IMR-90 (cell line): ENCODE results near the gene IGF1R. TPM values are rescaled to one million over a fixed set of nuclear protein-coding genes. Genes with fewer than 3 reads are reported as not detected.

ENCODE experiments used
- ATAC-seq: fragments of 200-7000 bp; cut with Tn5 transposase; 2 replicates; pipeline ENCODE4 v1.9.1; 2020; ENCODE audit warnings: low read depth, mild to moderate bottlenecking, moderate library complexity
- BruUV-seq: library from RNA; stranded (reverse); fragments of 400-500 nt; replicated peaks from 2 replicates; lab custom pipeline; 2021; lab: Mats Ljungman, UMichigan
- CTCF ChIA-PET: fragments of 300-600 bp; formaldehyde crosslinking; extraction: SDS; loops from one replicate; lab custom pipeline; 2021; ENCODE audit warnings: antibody characterized with exemption; lab: Yijun Ruan, JAX
- POLR2A ChIA-PET: fragments of 300-600 bp; sonication (Branson Sonifier 250); formaldehyde crosslinking; loops from one replicate; lab custom pipeline; 2022; ENCODE audit warnings: antibody characterized with exemption; ENCODE audit not compliant: unreplicated experiment; lab: Charles Lee
- DNase-seq: peaks from one replicate; pipeline ENCODE4 v3.0.0; 2013
- H2AFZ ChIP-seq: replicated peaks from 2 replicates; pipeline ENCODE3; 2013; ENCODE audit warnings: low read length, mild to moderate bottlenecking; ENCODE audit not compliant: poor library complexity
- H2AK5ac ChIP-seq: 2 replicates; pipeline ENCODE4 v1.6.1; 2013; ENCODE audit warnings: low read depth, low read length, inconsistent platforms
- H2AK9ac ChIP-seq: replicated peaks from 2 replicates; pipeline ENCODE3; 2013; ENCODE audit warnings: mild to moderate bottlenecking, low read depth, low read length, moderate library complexity; ENCODE audit not compliant: poor library complexity
- H2BK120ac ChIP-seq: 2 replicates; pipeline ENCODE4 v1.6.1; 2013; ENCODE audit warnings: low read depth, low read length, inconsistent platforms
- H2BK15ac ChIP-seq: 3 replicates; pipeline ENCODE4 v1.6.1; 2013; ENCODE audit warnings: low read depth, low read length, inconsistent platforms
- H2BK20ac ChIP-seq: 2 replicates; pipeline ENCODE4 v1.6.1; 2013; ENCODE audit warnings: low read depth, mild to moderate bottlenecking, inconsistent platforms, low read length, moderate library complexity
- H2BK5ac ChIP-seq: 2 replicates; pipeline ENCODE4 v1.6.1; 2013; ENCODE audit warnings: mild to moderate bottlenecking, low read depth, low read length, inconsistent platforms; ENCODE audit not compliant: poor library complexity, severe bottlenecking
- H3K14ac ChIP-seq: replicated peaks from 2 replicates; pipeline ENCODE4 v1.6.1; 2013; ENCODE audit warnings: low read depth, low read length, inconsistent platforms
- H3K18ac ChIP-seq: 2 replicates; pipeline ENCODE4 v1.6.1; 2013; ENCODE audit warnings: low read depth, low read length, control low read depth
- H3K23ac ChIP-seq: 2 replicates; pipeline ENCODE4 v1.6.1; 2013; ENCODE audit warnings: low read depth, low read length, inconsistent platforms
- H3K27ac ChIP-seq: 2 replicates; pipeline ENCODE4 v1.5.1; 2013; ENCODE audit warnings: mild to moderate bottlenecking, control low read depth, low read length; ENCODE audit not compliant: insufficient read depth
- H3K27me3 ChIP-seq: 2 replicates; pipeline ENCODE4 v1.6.1; 2013; ENCODE audit warnings: low read length; ENCODE audit not compliant: control insufficient read depth, insufficient read depth
- H3K36me3 ChIP-seq: 2 replicates; pipeline ENCODE4 v1.6.1; 2013; ENCODE audit warnings: low read length, mixed read lengths; ENCODE audit not compliant: control insufficient read depth, insufficient read depth
- H3K4ac ChIP-seq: 2 replicates; pipeline ENCODE4 v1.6.1; 2013; ENCODE audit warnings: low read depth, low read length, inconsistent platforms
- H3K4me1 ChIP-seq: 2 replicates; pipeline ENCODE4 v1.6.1; 2013; ENCODE audit warnings: low read length, mixed read lengths; ENCODE audit not compliant: control insufficient read depth, insufficient read depth
- H3K4me2 ChIP-seq: 2 replicates; pipeline ENCODE4 v1.6.1; 2013; ENCODE audit warnings: low read depth, mild to moderate bottlenecking, control low read depth, low read length, moderate library complexity
- H3K4me3 ChIP-seq: 2 replicates; pipeline ENCODE4 v1.5.1; 2013; ENCODE audit warnings: low read depth, mild to moderate bottlenecking, control low read depth, low read length, moderate library complexity; ENCODE audit not compliant: insufficient read depth
- H3K56ac ChIP-seq: 2 replicates; pipeline ENCODE4 v1.6.1; 2013; ENCODE audit warnings: low read length, inconsistent platforms; ENCODE audit not compliant: insufficient read depth; ENCODE audit errors: extremely low read depth
- H3K79me1 ChIP-seq, 2 experiments: 2 replicates each; pipeline ENCODE4 v1.6.1; 2013; ENCODE audit warnings: low read length in 2 of 2, inconsistent platforms in 1 of 2, low read depth in 1 of 2
- H3K9ac ChIP-seq: 2 replicates; pipeline ENCODE4 v1.6.1; 2013; ENCODE audit warnings: low read depth, low read length, control low read depth
- H3K9me1 ChIP-seq: 2 replicates; pipeline ENCODE4 v1.6.1; 2013; ENCODE audit warnings: low read length, inconsistent platforms; ENCODE audit not compliant: insufficient read depth
- H3K9me3 ChIP-seq: 2 replicates; pipeline ENCODE4 v1.6.1; 2013; ENCODE audit warnings: low read length; ENCODE audit not compliant: control insufficient read depth, insufficient read depth
- H4K20me1 ChIP-seq: 2 replicates; pipeline ENCODE4 v1.6.1; 2013; ENCODE audit warnings: low read length, inconsistent platforms; ENCODE audit not compliant: insufficient read depth
- H4K5ac ChIP-seq: 2 replicates; pipeline ENCODE4 v1.6.1; 2013; ENCODE audit warnings: mild to moderate bottlenecking, low read depth, low read length, control low read depth
- H4K8ac ChIP-seq, 2 experiments: 2 replicates each; pipeline ENCODE4 v1.6.1; 2013; ENCODE audit warnings: low read depth in 2 of 2, low read length in 2 of 2, control low read depth in 1 of 2, inconsistent platforms in 1 of 2
- H4K91ac ChIP-seq: 2 replicates; pipeline ENCODE4 v1.6.1; 2013; ENCODE audit warnings: low read depth, low read length, inconsistent platforms; ENCODE audit not compliant: insufficient read depth
- BHLHE40 ChIP-seq: fragments of 150-350 bp; IDR thresholded peaks from 2 replicates; pipeline ENCODE4 v1.6.1; 2016; ENCODE audit warnings: mild to moderate bottlenecking, low read depth, low read length
- CEBPB ChIP-seq: IDR thresholded peaks from 2 replicates; pipeline ENCODE4 v1.6.1; 2012; ENCODE audit warnings: low read depth, low read length, improper control_type of control experiment
- CHD1 ChIP-seq: IDR thresholded peaks from 2 replicates; pipeline ENCODE4 v1.6.1; 2012; ENCODE audit warnings: low read depth, low read length, improper control_type of control experiment
- CTCF ChIP-seq: conservative IDR thresholded peaks from 2 replicates; pipeline ENCODE4 v1.5.1; 2012; ENCODE audit warnings: mild to moderate bottlenecking, low read depth, low read length, improper control_type of control experiment
- FOS ChIP-seq: fragments of 150-350 bp; IDR thresholded peaks from 2 replicates; pipeline ENCODE4 v1.6.1; 2016; ENCODE audit warnings: low read depth, low read length
- MAZ ChIP-seq: IDR thresholded peaks from 2 replicates; pipeline ENCODE4 v1.6.1; 2012; ENCODE audit warnings: low read depth, mild to moderate bottlenecking, low read length, improper control_type of control experiment, moderate library complexity, borderline replicate concordance
- MXI1 ChIP-seq: IDR thresholded peaks from 2 replicates; pipeline ENCODE4 v1.6.1; 2012; ENCODE audit warnings: low read depth, mild to moderate bottlenecking, low read length, moderate library complexity, borderline replicate concordance
- NFE2L2 ChIP-seq: fragments of 150-350 bp; IDR thresholded peaks from 2 replicates; pipeline ENCODE4 v1.6.1; 2016; ENCODE audit warnings: low read depth, mild to moderate bottlenecking, low read length
- POLR2A ChIP-seq: IDR thresholded peaks from 2 replicates; pipeline ENCODE4 v1.6.1; 2012; ENCODE audit warnings: mild to moderate bottlenecking, low read depth, low read length
- RAD21 ChIP-seq: IDR thresholded peaks from 2 replicates; pipeline ENCODE4 v1.6.1; 2012; ENCODE audit warnings: low read length, improper control_type of control experiment
- RCOR1 ChIP-seq: IDR thresholded peaks from 2 replicates; pipeline ENCODE4 v1.6.1; 2012; ENCODE audit warnings: mild to moderate bottlenecking, low read length, improper control_type of control experiment; ENCODE audit not compliant: insufficient replicate concordance
- RFX5 ChIP-seq: IDR thresholded peaks from 2 replicates; pipeline ENCODE4 v1.8.0; 2012; ENCODE audit warnings: low read depth, mild to moderate bottlenecking, low read length, moderate library complexity
- SMC3 ChIP-seq: fragments of 150-350 bp; IDR thresholded peaks from 2 replicates; pipeline ENCODE4 v1.6.1; 2016; ENCODE audit warnings: low read depth, mild to moderate bottlenecking, antibody characterized with exemption, low read length, moderate library complexity
- WGBS, 2 experiments: methylation state at CpG; one replicate each; pipeline versions ENCODE4 v1.1.5 to v1.1.7; 2013; ENCODE audit warnings: missing lambda C conversion rate in 2 of 2; ENCODE audit not compliant: insufficient read length in 1 of 2; ENCODE audit errors: extremely low coverage in 2 of 2; 5-methylcytosine and 5-hydroxymethylcytosine counted together
- dilution Hi-C: fragments of 300-500 bp; cut with HindIII; formaldehyde crosslinking; loops from one replicate; pipeline ENCODE4 v1.14.3; 2018; ENCODE audit warnings: low sequenced_read_pairs; ENCODE audit not compliant: unreplicated experiment
- in situ Hi-C: fragments of 300-500 bp; cut with MboI; formaldehyde crosslinking; loops from 3 replicates; pipeline ENCODE4 v1.14.3; 2019; ENCODE audit warnings: low sequenced_read_pairs, inconsistent platforms, mixed read lengths
- intact Hi-C: fragments of 100-400 bp; cut with micrococcal nuclease; formaldehyde crosslinking; loops from 2 replicates; pipeline ENCODE4 v1.10.0; 2022
- polyA plus RNA-seq, 3 experiments: library from polyadenylated mRNA; depleted of rRNA; stranded (reverse); fragments of >200 nt; gene quantifications; 2 replicates each; pipeline ENCODE4 v1.2.3, GENCODE V29; 2012; ENCODE audit warnings: low replicate concordance in 1 of 3
- total RNA-seq: library from RNA; depleted of rRNA; stranded (reverse); fragments of >200 nt; gene quantifications from 2 replicates; pipeline ENCODE4 v1.2.3, GENCODE V29; 2012
- TF ChIP-seq, protein P1 (sequence below): fragments of 150-350 bp; IDR thresholded peaks from 2 replicates; pipeline ENCODE4 v1.6.1; 2016; ENCODE audit warnings: low read depth, mild to moderate bottlenecking, low read length, moderate library complexity, borderline replicate concordance
- TF ChIP-seq, protein P2 (sequence below): fragments of 150-350 bp; IDR thresholded peaks from 2 replicates; pipeline ENCODE4 v1.6.1; 2017; ENCODE audit warnings: mild to moderate bottlenecking, antibody characterized with exemption, low read length, low read depth

IGF1R gene
- total and polyA plus RNA-seq, 2 of the 4 experiments (the other 2 are of a cell fraction): 24.0 to 24.9 TPM

GRCh38 chr15:98717942-98718341 is 69.6 kb downstream of the IGF1R start:
- Histone ChIP-seq H3K23ac (peak overlapping the region; percentile 78), H2AK9ac (no peak overlapping the region), H2BK5ac (no peak overlapping the region), H3K9me3 (no peaks in the 10 kb centered on the region), H2AK5ac (peak overlapping the region; percentile 57; the same call in 1 of the 2 replicates), H3K27ac (no peak overlapping the region), H2AFZ (no peak overlapping the region), H3K4me3 (no peak overlapping the region), H3K4ac (peak overlapping the region; percentile 43), H4K8ac (peak overlapping the region in 1 of 2 experiments; percentile 12; a peak in 1 of 4 replicates), H2BK120ac (0 out of 2 replicates have a peak overlapping the region, but pooled peaks have one; percentile 1), H3K9ac (no peak overlapping the region), H3K4me1 (peaks cover 52% of the 10 kb centered on the region), H3K9me1 (peaks cover 72% of the 10 kb centered on the region), H4K20me1 (peaks cover 99% of the 10 kb centered on the region), H3K79me1 (peaks cover 33 to 96% of the 10 kb centered on the region in 2 experiments), H3K27me3 (no peaks in the 10 kb centered on the region), H2BK20ac (no peak overlapping the region), H4K5ac (no peak overlapping the region), H3K4me2 (peak overlapping the region; percentile 73), H3K56ac (no peak overlapping the region), H4K91ac (peak overlapping the region; percentile 36; the same call in 1 of the 2 replicates), H3K14ac (peak overlapping the region; percentile 46), H3K18ac (no peak overlapping the region), H3K36me3 (no peaks in the 10 kb centered on the region), H2BK15ac (no peak overlapping the region)
- dilution Hi-C loops: no loop called here
- POLR2A ChIA-PET: no interaction called here
- TF ChIP-seq, protein P1, sequence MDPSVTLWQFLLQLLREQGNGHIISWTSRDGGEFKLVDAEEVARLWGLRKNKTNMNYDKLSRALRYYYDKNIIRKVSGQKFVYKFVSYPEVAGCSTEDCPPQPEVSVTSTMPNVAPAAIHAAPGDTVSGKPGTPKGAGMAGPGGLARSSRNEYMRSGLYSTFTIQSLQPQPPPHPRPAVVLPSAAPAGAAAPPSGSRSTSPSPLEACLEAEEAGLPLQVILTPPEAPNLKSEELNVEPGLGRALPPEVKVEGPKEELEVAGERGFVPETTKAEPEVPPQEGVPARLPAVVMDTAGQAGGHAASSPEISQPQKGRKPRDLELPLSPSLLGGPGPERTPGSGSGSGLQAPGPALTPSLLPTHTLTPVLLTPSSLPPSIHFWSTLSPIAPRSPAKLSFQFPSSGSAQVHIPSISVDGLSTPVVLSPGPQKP: no peak
- TF ChIP-seq POLR2A: no peak
- no peak for TF ChIP-seq BHLHE40
- no peak for TF ChIP-seq NFE2L2
- no peak for TF ChIP-seq MXI1
- no peak for TF ChIP-seq RCOR1
- TF ChIP-seq CEBPB: no peak
- TF ChIP-seq CHD1: no peak
- TF ChIP-seq RAD21: no peak
- no peak for TF ChIP-seq CTCF
- TF ChIP-seq SMC3: no peak
- TF ChIP-seq RFX5: no peak
- TF ChIP-seq FOS: no peak
- no peak for TF ChIP-seq MAZ
- TF ChIP-seq, protein P2, sequence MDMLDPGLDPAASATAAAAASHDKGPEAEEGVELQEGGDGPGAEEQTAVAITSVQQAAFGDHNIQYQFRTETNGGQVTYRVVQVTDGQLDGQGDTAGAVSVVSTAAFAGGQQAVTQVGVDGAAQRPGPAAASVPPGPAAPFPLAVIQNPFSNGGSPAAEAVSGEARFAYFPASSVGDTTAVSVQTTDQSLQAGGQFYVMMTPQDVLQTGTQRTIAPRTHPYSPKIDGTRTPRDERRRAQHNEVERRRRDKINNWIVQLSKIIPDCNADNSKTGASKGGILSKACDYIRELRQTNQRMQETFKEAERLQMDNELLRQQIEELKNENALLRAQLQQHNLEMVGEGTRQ: no peak
- intact Hi-C loops: loop anchor here (2.0 kb wide), 1 partner anchor 27 kb away; no protein-coding TSS in a partner anchor
- BruUV-seq: no TSS peak
- WGBS, 2 experiments: 80% methylated on average over 2 of the region's 11 CpGs; no CpG with 5 or more reads in 1 of the 2 experiments
- CTCF ChIA-PET: no interaction called here
- DNase-seq (no peak), ATAC-seq (no peak)
- in situ Hi-C loops: no loop called here
